HEK293 (cell line): ENCODE data around the gene GMDS.

Experiments
- CTCF ChIA-PET: fragments of 350-600 bp; formaldehyde crosslinking; extraction: SDS; loops from one replicate; lab custom pipeline; 2021; ENCODE audit warnings: antibody characterized with exemption; lab: Yijun Ruan, JAX
- POLR2A ChIA-PET: fragments of 300-600 bp; formaldehyde crosslinking; extraction: SDS; loops from one replicate; lab custom pipeline; 2020; ENCODE audit warnings: antibody characterized with exemption, inconsistent platforms; lab: Yijun Ruan, JAX
- H3K27ac ChIP-seq: fragments of 200-500 bp; sonication (Bioruptor generic); 2 replicates; pipeline ENCODE4 v1.5.1; 2014; ENCODE audit warnings: low read depth, low read length, control low read depth, inconsistent platforms; ENCODE audit errors: extremely low read depth
- H3K36me3 ChIP-seq, 2 experiments: fragments of 200-500 bp in 1 of 2; sonication (Bioruptor generic) in 1 of 2; 1 replicate in 1 of 2; 2 replicates in 1 of 2; pipeline ENCODE4 v1.5.1; 2014 to 2017; ENCODE audit warnings: inconsistent platforms in 2 of 2, low read length in 2 of 2; ENCODE audit not compliant: control insufficient read depth in 2 of 2, insufficient read depth in 1 of 2
- H3K4me1 ChIP-seq: fragments of 200-500 bp; sonication (Bioruptor generic); 2 replicates; pipeline ENCODE4 v1.5.1; 2014; ENCODE audit warnings: mild to moderate bottlenecking, low read length, inconsistent platforms; ENCODE audit not compliant: control insufficient read depth, insufficient read depth
- H3K4me3 ChIP-seq: 2 replicates; pipeline ENCODE4 v1.5.1; 2011; ENCODE audit warnings: low read depth, mild to moderate bottlenecking, control low read depth, low read length, moderate library complexity
- H3K9me3 ChIP-seq: fragments of 200-500 bp; sonication (Bioruptor generic); 2 replicates; pipeline ENCODE4 v1.5.1; 2014; ENCODE audit warnings: low read depth, low read length, inconsistent platforms; ENCODE audit not compliant: control insufficient read depth, insufficient read depth
- GLIS1 ChIP-seq: fragments of 450-650 bp; formaldehyde crosslinking; IDR thresholded peaks from 2 replicates; pipeline ENCODE4 v1.5.1; 2016; ENCODE audit warnings: missing biosample characterization, missing genetic modification characterization
- HOXC10 ChIP-seq: sonication (generic); formaldehyde crosslinking; IDR thresholded peaks from 2 replicates; pipeline ENCODE4 v1.8.1; 2023; ENCODE audit warnings: mild to moderate bottlenecking, missing genetic modification reagents
- IKZF3 ChIP-seq: fragments of 450-650 bp; IDR thresholded peaks from 2 replicates; pipeline ENCODE4 v1.5.0; 2018; ENCODE audit warnings: missing biosample characterization, mild to moderate bottlenecking, missing genetic modification characterization, moderate library complexity
- KLF7 ChIP-seq: fragments of 450-650 bp; formaldehyde crosslinking; IDR thresholded peaks from 2 replicates; pipeline ENCODE4 v1.5.1; 2016; ENCODE audit warnings: missing biosample characterization, missing genetic modification characterization, borderline replicate concordance
- OSR2 ChIP-seq: fragments of 450-650 bp; formaldehyde crosslinking; IDR thresholded peaks from 2 replicates; pipeline ENCODE4 v1.5.1; 2016; ENCODE audit warnings: missing biosample characterization, missing genetic modification characterization
- PBX3 ChIP-seq: sonication (generic); formaldehyde crosslinking; IDR thresholded peaks from 2 replicates; pipeline ENCODE4 v1.8.1; 2022; ENCODE audit warnings: mild to moderate bottlenecking, moderate library complexity, missing genetic modification reagents
- PRDM10 ChIP-seq: fragments of 450-650 bp; formaldehyde crosslinking; IDR thresholded peaks from 2 replicates; pipeline ENCODE4 v1.5.1; 2016; ENCODE audit warnings: missing biosample characterization, missing genetic modification characterization
- PRDM6 ChIP-seq: fragments of 450-650 bp; formaldehyde crosslinking; IDR thresholded peaks from 2 replicates; pipeline ENCODE4 v1.5.1; 2017; ENCODE audit warnings: missing biosample characterization, missing genetic modification characterization
- RBAK ChIP-seq: fragments of 450-650 bp; formaldehyde crosslinking; IDR thresholded peaks from 2 replicates; pipeline ENCODE4 v1.5.1; 2016; ENCODE audit warnings: missing biosample characterization, missing genetic modification characterization
- REST ChIP-seq: fragments of 450-650 bp; formaldehyde crosslinking; IDR thresholded peaks from 2 replicates; pipeline ENCODE4 v1.5.1; 2016; ENCODE audit warnings: missing biosample characterization, missing genetic modification characterization
- ZBTB17 ChIP-seq: fragments of 450-650 bp; formaldehyde crosslinking; IDR thresholded peaks from 2 replicates; pipeline ENCODE4 v1.5.1; 2016; ENCODE audit warnings: missing biosample characterization, missing genetic modification characterization
- ZBTB8A ChIP-seq: fragments of 450-650 bp; formaldehyde crosslinking; IDR thresholded peaks from 2 replicates; pipeline ENCODE4 v1.5.1; 2016; ENCODE audit warnings: missing biosample characterization, missing genetic modification characterization
- ZEB2 ChIP-seq: fragments of 450-650 bp; formaldehyde crosslinking; IDR thresholded peaks from 2 replicates; pipeline ENCODE4 v1.5.1; 2016; ENCODE audit warnings: missing biosample characterization, missing genetic modification characterization
- ZFP3 ChIP-seq: fragments of 450-650 bp; formaldehyde crosslinking; IDR thresholded peaks from 2 replicates; pipeline ENCODE4 v1.5.1; 2016; ENCODE audit warnings: low read depth, missing biosample characterization, missing genetic modification characterization
- ZIC2 ChIP-seq: fragments of 450-650 bp; formaldehyde crosslinking; IDR thresholded peaks from 2 replicates; pipeline ENCODE4 v1.5.1; 2016; ENCODE audit warnings: missing biosample characterization, missing genetic modification characterization
- ZNF223 ChIP-seq: fragments of 450-650 bp; formaldehyde crosslinking; IDR thresholded peaks from 2 replicates; pipeline ENCODE4 v1.5.1; 2016; ENCODE audit warnings: missing biosample characterization, missing genetic modification characterization
- ZNF239 ChIP-seq: fragments of 450-650 bp; formaldehyde crosslinking; IDR thresholded peaks from 2 replicates; pipeline ENCODE4 v1.5.1; 2016; ENCODE audit warnings: missing biosample characterization, missing genetic modification characterization
- ZNF335 ChIP-seq: fragments of 450-650 bp; formaldehyde crosslinking; conservative IDR thresholded peaks from 2 replicates; pipeline ENCODE4 v1.5.1; 2016; ENCODE audit warnings: missing biosample characterization, missing genetic modification characterization
- ZNF600 ChIP-seq: fragments of 450-650 bp; formaldehyde crosslinking; IDR thresholded peaks from 2 replicates; pipeline ENCODE4 v1.5.1; 2016; ENCODE audit warnings: missing biosample characterization, missing genetic modification characterization
- ZNF664 ChIP-seq: fragments of 450-650 bp; formaldehyde crosslinking; IDR thresholded peaks from 2 replicates; pipeline ENCODE4 v1.5.1; 2016; ENCODE audit warnings: missing biosample characterization, missing genetic modification characterization
- ZNF843 ChIP-seq: fragments of 450-650 bp; formaldehyde crosslinking; IDR thresholded peaks from 2 replicates; pipeline ENCODE4 v1.5.1; 2016; ENCODE audit warnings: missing biosample characterization, missing genetic modification characterization
- ZSCAN23 ChIP-seq: fragments of 450-650 bp; formaldehyde crosslinking; IDR thresholded peaks from 2 replicates; pipeline ENCODE4 v1.5.1; 2016; ENCODE audit warnings: missing biosample characterization, missing genetic modification characterization
- ZSCAN30 ChIP-seq: fragments of 450-650 bp; IDR thresholded peaks from 2 replicates; pipeline ENCODE4 v1.5.1; 2018; ENCODE audit warnings: missing biosample characterization, mild to moderate bottlenecking, missing genetic modification characterization, moderate library complexity

GMDS gene

GRCh38 chr6:1787894-1788293, 457.5 kb downstream of the GMDS start:
- Histone ChIP-seq H3K4me1 (peaks cover 14% of the 10 kb centered on the region), H3K9me3 (no peaks in the 10 kb centered on the region), H3K36me3 (no peaks in the 10 kb centered on the region), H3K27ac (no peak overlapping the region)
- CTCF ChIA-PET, result no interaction called here
- no peak for TF ChIP-seq ZFP3 (tag by site-specific recombination)
- no peak for TF ChIP-seq PRDM10 (tag by site-specific recombination)
- TF ChIP-seq KLF7 (tag by site-specific recombination), result no peak
- peak; percentile 11; the same call in 1 of the 2 replicates for TF ChIP-seq ZBTB17 (tag by site-specific recombination)
- peak; percentile 15; the same call in 1 of the 2 replicates for TF ChIP-seq ZNF335 (tag by site-specific recombination)
- peak; percentile 80; the same call in 1 of the 2 replicates for TF ChIP-seq ZNF600
- TF ChIP-seq, all 188 proteins: peak for 3
- POLR2A ChIA-PET, result no interaction called here
- H3K4me3 ChIP-seq, result no peak overlapping the region

- Histone ChIP-seq H3K27ac (peak overlapping the region; percentile 5; the same call in 1 of the 2 replicates), H3K4me1 (peaks cover 14% of the 10 kb centered on the region), H3K4me3 (no peak overlapping the region), H3K36me3 (no peaks in the 10 kb centered on the region), H3K9me3 (no peaks in the 10 kb centered on the region)
- ChIA-PET CTCF (interaction anchor here (0.6 to 1.6 kb wide), 3 partner anchors 10 to 553 kb away, joined by 3 to 4 read pairs (median 3); no protein-coding TSS in a partner anchor), POLR2A (interaction anchor here (0.6 to 0.7 kb wide), 2 partner anchors 108 to 1205 kb away, joined by 3 read pairs; no protein-coding TSS in a partner anchor)
- TF ChIP-seq PBX3 (CRISPR knock-in tag), result no peak
- TF ChIP-seq PRDM6, result peak; percentile 65
- TF ChIP-seq RBAK (tag by site-specific recombination), result no peak
- TF ChIP-seq OSR2 (tag by site-specific recombination), result peak; percentile 52; the same call in 1 of the 2 replicates
- peak; percentile 96 for TF ChIP-seq ZIC2 (tag by site-specific recombination)
- TF ChIP-seq REST (tag by site-specific recombination), result no peak
- peak; percentile 48 for TF ChIP-seq GLIS1 (tag by site-specific recombination)
- 0 out of 2 replicates have a peak, but pooled peaks have one; percentile 37 for TF ChIP-seq ZEB2 (tag by site-specific recombination)
- TF ChIP-seq ZBTB17 (tag by site-specific recombination), result 0 out of 2 replicates have a peak, but pooled peaks have one; percentile 41
- TF ChIP-seq ZBTB8A, result peak; percentile 56
- TF ChIP-seq ZNF239 (tag by site-specific recombination), result no peak
- peak; percentile 43 for TF ChIP-seq ZNF843 (tag by site-specific recombination)
- TF ChIP-seq HOXC10 (CRISPR knock-in tag), result no peak
- TF ChIP-seq ZNF664 (tag by site-specific recombination), result 0 out of 2 replicates have a peak, but pooled peaks have one; percentile 19
- TF ChIP-seq ZSCAN23, result no peak
- 0 out of 2 replicates have a peak, but pooled peaks have one; percentile 32 for TF ChIP-seq IKZF3 (tag by site-specific recombination)
- TF ChIP-seq ZNF223 (tag by site-specific recombination), result no peak
- 0 out of 2 replicates have a peak, but pooled peaks have one; percentile 9 for TF ChIP-seq ZSCAN30 (tag by site-specific recombination)
These were observed 458.7 kb downstream of the GMDS start for GRCh38 chr6:1786455-1787453.
